DOHH2 (cell line): Measurements from ENCODE around the gene SGSH.

Experiments used
- H3F3A ChIP-seq: fragments of 200-600 bp; sonication (generic), shearing (Covaris generic); 2 replicates; pipeline ENCODE4 v1.6.0; 2016; ENCODE audit warnings: antibody characterized with exemption, mild to moderate bottlenecking; ENCODE audit not compliant: control insufficient read depth, insufficient read depth
- H3K27ac ChIP-seq: fragments of 200-600 bp; sonication (generic); 2 replicates; pipeline ENCODE4 v1.5.1; 2014; ENCODE audit warnings: low read depth, mild to moderate bottlenecking, low read length, moderate library complexity
- H3K27me3 ChIP-seq: fragments of 200-600 bp; sonication (generic); 2 replicates; pipeline ENCODE4 v1.6.1; 2014; ENCODE audit warnings: mild to moderate bottlenecking, low read length, mixed read lengths; ENCODE audit not compliant: control insufficient read depth
- H3K36me3 ChIP-seq: fragments of 200-600 bp; sonication (generic); 2 replicates; pipeline ENCODE4 v1.6.1; 2014; ENCODE audit warnings: mild to moderate bottlenecking, low read length, moderate library complexity, mixed read lengths; ENCODE audit not compliant: control insufficient read depth
- H3K4me1 ChIP-seq: fragments of 200-600 bp; sonication (generic); 2 replicates; pipeline ENCODE4 v1.6.1; 2014; ENCODE audit warnings: mild to moderate bottlenecking, low read length, mixed read lengths; ENCODE audit not compliant: control insufficient read depth
- H3K4me2 ChIP-seq: fragments of 200-600 bp; sonication (generic); 2 replicates; pipeline ENCODE4 v1.6.0; 2014; ENCODE audit warnings: mild to moderate bottlenecking, low read length, moderate library complexity
- H3K4me3 ChIP-seq: fragments of 200-600 bp; sonication (generic); 2 replicates; pipeline ENCODE4 v1.5.1; 2014; ENCODE audit warnings: mild to moderate bottlenecking, low read length, mixed read lengths
- H3K79me2 ChIP-seq: fragments of 200-600 bp; sonication (generic); 2 replicates; pipeline ENCODE4 v1.6.1; 2014; ENCODE audit warnings: mild to moderate bottlenecking, low read length, mixed read lengths; ENCODE audit not compliant: control insufficient read depth
- H3K9me2 ChIP-seq: fragments of 200-600 bp; sonication (generic); replicated peaks from 2 replicates; pipeline ENCODE4 v1.6.1; 2014; ENCODE audit warnings: mild to moderate bottlenecking, low read length, mixed read lengths; ENCODE audit not compliant: control insufficient read depth
- H3K9me3 ChIP-seq: fragments of 200-600 bp; sonication (generic); 2 replicates; pipeline ENCODE4 v1.6.1; 2014; ENCODE audit warnings: antibody characterized with exemption, low read length, mixed read lengths; ENCODE audit not compliant: control insufficient read depth, insufficient read depth
- H4K20me1 ChIP-seq: fragments of 200-600 bp; sonication (generic); 2 replicates; pipeline ENCODE4 v1.6.0; 2014; ENCODE audit warnings: low read depth, mild to moderate bottlenecking, antibody characterized with exemption, low read length, moderate library complexity; ENCODE audit not compliant: control insufficient read depth, insufficient read depth
- CTCF ChIP-seq: fragments of 200-600 bp; sonication (generic); IDR thresholded peaks from one replicate; pipeline ENCODE4 v1.5.1; 2014; ENCODE audit warnings: antibody characterized with exemption, mild to moderate bottlenecking, low read depth, low read length; ENCODE audit not compliant: poor library complexity, severe bottlenecking
- EZH2phosphoT487 ChIP-seq: fragments of 200-600 bp; sonication (generic); IDR thresholded peaks from 2 replicates; pipeline ENCODE4 v1.6.1; 2017; ENCODE audit warnings: borderline replicate concordance, mild to moderate bottlenecking, antibody characterized with exemption, low read length, moderate library complexity, mixed read lengths

The SGSH gene

GRCh38 chr17:80176757-80177156, 43.4 kb downstream of the SGSH start:
- Histone ChIP-seq H3K4me1 (no peaks in the 10 kb centered on the region), H3K36me3 (no peaks in the 10 kb centered on the region), H3K27ac (no peak overlapping the region), H3K79me2 (no peaks in the 10 kb centered on the region), H3K27me3 (no peaks in the 10 kb centered on the region), H3K4me3 (no peak overlapping the region), H3K9me2 (no peaks in the 10 kb centered on the region), H3F3A (no peaks in the 10 kb centered on the region), H3K4me2 (no peak overlapping the region), H4K20me1 (no peaks in the 10 kb centered on the region), H3K9me3 (no peaks in the 10 kb centered on the region)
- TF ChIP-seq CTCF: no peak
- no peak for TF ChIP-seq EZH2phosphoT487

GRCh38 chr17:80173916-80174315, 46.2 kb downstream of the SGSH start:
- Histone ChIP-seq H3K9me3 (no peaks in the 10 kb centered on the region), H3K27me3 (no peaks in the 10 kb centered on the region), H3K79me2 (no peaks in the 10 kb centered on the region), H3K4me2 (no peak overlapping the region), H3K36me3 (no peaks in the 10 kb centered on the region), H3K4me3 (no peak overlapping the region), H3K4me1 (no peaks in the 10 kb centered on the region), H3F3A (no peaks in the 10 kb centered on the region), H3K27ac (no peak overlapping the region), H3K9me2 (no peaks in the 10 kb centered on the region), H4K20me1 (no peaks in the 10 kb centered on the region)
- no peak for TF ChIP-seq EZH2phosphoT487
- TF ChIP-seq CTCF: no peak

DNA sequence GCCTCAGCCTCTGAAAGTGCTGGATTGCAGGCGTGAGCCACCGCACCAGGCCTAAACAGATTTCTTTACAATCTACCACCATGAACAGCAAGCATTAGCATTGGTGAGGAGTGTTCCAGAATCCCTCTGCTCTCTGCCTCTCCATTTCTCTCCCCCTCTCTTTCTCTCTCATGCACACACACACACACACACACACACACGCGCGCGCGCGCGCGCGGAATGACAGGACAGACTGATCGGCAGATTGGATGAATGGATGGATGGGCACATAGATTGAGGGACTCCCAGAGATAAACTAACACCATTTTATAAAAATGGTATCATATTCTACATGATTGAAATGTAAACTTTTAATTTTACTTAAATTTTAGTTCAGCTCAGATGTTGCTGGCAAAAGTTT, 47.0 kb downstream of the SGSH start:
- Histone ChIP-seq H3K9me2 (no peaks in the 10 kb centered on the region), H3K79me2 (no peaks in the 10 kb centered on the region), H3K27ac (no peak overlapping the region), H3K9me3 (no peaks in the 10 kb centered on the region), H3F3A (no peaks in the 10 kb centered on the region), H3K4me1 (no peaks in the 10 kb centered on the region), H3K27me3 (no peaks in the 10 kb centered on the region), H3K36me3 (no peaks in the 10 kb centered on the region), H4K20me1 (no peaks in the 10 kb centered on the region), H3K4me2 (no peak overlapping the region), H3K4me3 (no peak overlapping the region)
- TF ChIP-seq EZH2phosphoT487 (no peak), CTCF (no peak)

- Histone ChIP-seq H3K27me3 (no peaks in the 10 kb centered on the region), H3F3A (no peaks in the 10 kb centered on the region), H3K9me2 (no peaks in the 10 kb centered on the region), H3K36me3 (no peaks in the 10 kb centered on the region), H3K9me3 (no peaks in the 10 kb centered on the region), H3K4me2 (no peak overlapping the region), H3K4me3 (no peak overlapping the region), H3K27ac (no peak overlapping the region), H3K79me2 (no peaks in the 10 kb centered on the region), H4K20me1 (no peaks in the 10 kb centered on the region), H3K4me1 (no peaks in the 10 kb centered on the region)
- TF ChIP-seq CTCF: no peak
- TF ChIP-seq EZH2phosphoT487: no peak
Measured at GRCh38 chr17:80171681-80172080, 48.5 kb downstream of the SGSH start.
